Ramos (cell line): ENCODE measurements around the gene CAPN3.

Experiments used
- in situ Hi-C: fragments of 300-500 bp; cut with MboI; formaldehyde crosslinking; loops from one replicate; pipeline ENCODE4 v1.14.3; 2022; ENCODE audit warnings: low sequenced_read_pairs; ENCODE audit not compliant: unreplicated experiment

The CAPN3 gene

GRCh38 chr15:42354824-42355223 lies 4.5 kb upstream of the CAPN3 start:
- in situ Hi-C loops = no loop called here

GRCh38 chr15:42355291-42355690 lies 4.0 kb upstream of the CAPN3 start:
- in situ Hi-C loops = no loop called here

- in situ Hi-C loops = no loop called here
Measured at GRCh38 chr15:42356851-42357250, 2.5 kb upstream of the CAPN3 start.

- in situ Hi-C loops = no loop called here
Measured at GRCh38 chr15:42358141-42358540, 1.2 kb upstream of the CAPN3 start.

GRCh38 chr15:42359985-42360384 lies 684 bp downstream of the CAPN3 start:
- in situ Hi-C loops = no loop called here

GRCh38 chr15:42360535-42361112 lies 1.3 kb downstream of the CAPN3 start:
- in situ Hi-C loops = no loop called here

- in situ Hi-C loops = no loop called here
Measured at GRCh38 chr15:42363487-42363886, 4.2 kb downstream of the CAPN3 start.

- in situ Hi-C loops = no loop called here
Measured at GRCh38 chr15:42363942-42364341, 4.6 kb downstream of the CAPN3 start.

GRCh38 chr15:42364529-42364928 lies 5.2 kb downstream of the CAPN3 start:
- in situ Hi-C loops = no loop called here

GRCh38 chr15:42365921-42366550 lies 6.7 kb downstream of the CAPN3 start:
- in situ Hi-C loops = no loop called here

- in situ Hi-C loops = no loop called here
Measured at GRCh38 chr15:42367041-42367440, 7.7 kb downstream of the CAPN3 start.

- in situ Hi-C loops = no loop called here
Measured at GRCh38 chr15:42368096-42368495, 8.8 kb downstream of the CAPN3 start.

GRCh38 chr15:42371096-42371495 lies 11.8 kb downstream of the CAPN3 start:
- in situ Hi-C loops = no loop called here

- in situ Hi-C loops = no loop called here
Measured at GRCh38 chr15:42373274-42373673, 14.0 kb downstream of the CAPN3 start.

GRCh38 chr15:42373936-42374335 lies 14.6 kb downstream of the CAPN3 start:
- in situ Hi-C loops = no loop called here

- in situ Hi-C loops = no loop called here
Measured at GRCh38 chr15:42374810-42375209, 15.5 kb downstream of the CAPN3 start.

- in situ Hi-C loops = no loop called here
Measured at GRCh38 chr15:42375252-42375651, 16.0 kb downstream of the CAPN3 start.

GRCh38 chr15:42375941-42376340 lies 16.6 kb downstream of the CAPN3 start:
- in situ Hi-C loops = no loop called here

- in situ Hi-C loops = no loop called here
Measured at GRCh38 chr15:42378011-42378410, 18.7 kb downstream of the CAPN3 start.

GRCh38 chr15:42384597-42384996 lies 25.3 kb downstream of the CAPN3 start:
- in situ Hi-C loops = no loop called here

- in situ Hi-C loops = no loop called here
Measured at GRCh38 chr15:42385206-42385979, 26.1 kb downstream of the CAPN3 start.
